Inflammatory macrophage treated with lipopolysaccharide for 1 hour (primary cell): ENCODE measurements around the gene INO80B.
"Not testable (repeated sequence)": the region's sequence is repeated elsewhere in the genome, so short reads cannot be mapped to it uniquely, and the experiment has no call there.

Experiments
- DNase-seq, 2 donors: peaks; one replicate each; pipeline ENCODE4 v3.0.0-alpha.2; 2020 to 2022

Gene INO80B

GRCh38 chr2:74482801-74483674 lies 28.2 kb downstream of the INO80B start, which contains the start of the genes CCDC142 and TTC31:
TSS of gene CCDC142 (minus strand) at chr2:74482998. CDS start at chr2:74482837, 161 bp downstream.
TSS of gene TTC31 (plus strand) at chr2:74483081. CDS start at chr2:74483096, 15 bp downstream.
- peak; percentile 95 for DNase-seq

GRCh38 chr2:74483675-74484164 lies 28.8 kb downstream of the INO80B start:
- not testable (repeated sequence) for DNase-seq

- DNase-seq, result no peak
Observed at GRCh38 chr2:74486141-74486540, 31.3 kb downstream of the INO80B start.

GRCh38 chr2:74488643-74489481 lies 34.0 kb downstream of the INO80B start:
- DNase-seq, result no peak

GRCh38 chr2:74489906-74490305 lies 35.0 kb downstream of the INO80B start:
- no peak for DNase-seq

GRCh38 chr2:74491648-74492544 lies 37.0 kb downstream of the INO80B start:
- DNase-seq, result no peak

- no peak for DNase-seq
Observed at GRCh38 chr2:74493546-74493945, 38.7 kb downstream of the INO80B start.

GRCh38 chr2:74495440-74495839 lies 40.6 kb downstream of the INO80B start:
- no peak for DNase-seq

GRCh38 chr2:74496997-74497776 lies 42.3 kb downstream of the INO80B start:
- DNase-seq, result no peak

- no peak for DNase-seq
Observed at GRCh38 chr2:74497777-74498499, 43.1 kb downstream of the INO80B start.

GRCh38 chr2:74498500-74499266 lies 43.8 kb downstream of the INO80B start:
- DNase-seq, result peak in 1 of 2 donors; percentile 45

GRCh38 chr2:74499267-74499939 lies 44.5 kb downstream of the INO80B start, which contains the start of gene LBX2:
TSS of gene LBX2 (minus strand) at chr2:74499603. CDS start at chr2:74499537, 66 bp downstream.
- DNase-seq, result no peak

- DNase-seq, result no peak
Observed at GRCh38 chr2:74499940-74500577, 45.2 kb downstream of the INO80B start.

- no peak for DNase-seq
Observed at GRCh38 chr2:74500578-74500946, 45.7 kb downstream of the INO80B start.

GRCh38 chr2:74501335-74502071 lies 46.6 kb downstream of the INO80B start:
- DNase-seq, result no peak

- DNase-seq, result no peak
Observed at GRCh38 chr2:74502147-74502719, 47.3 kb downstream of the INO80B start.

- peak; percentile 67 to 70 for DNase-seq
Observed at GRCh38 chr2:74502720-74503505, 48.0 kb downstream of the INO80B start.
